GM15510 (cell line): ENCODE measurements around the gene ANGPT4.

Source experiments
- POLR2A ChIP-seq: IDR thresholded peaks from 3 replicates; pipeline ENCODE4 v1.6.1; 2011; ENCODE audit warnings: borderline replicate concordance; ENCODE audit not compliant: insufficient read length; ENCODE audit errors: extremely low read depth

The ANGPT4 gene

GRCh38 chr20:951384-952169, 35.4 kb upstream of the ANGPT4 start:
- TF ChIP-seq POLR2A: no peak

GRCh38 chr20:949717-950116, 33.6 kb upstream of the ANGPT4 start:
- no peak for TF ChIP-seq POLR2A

GRCh38 chr20:946826-947225, 30.7 kb upstream of the ANGPT4 start:
- no peak for TF ChIP-seq POLR2A

- no peak for TF ChIP-seq POLR2A
Measured at GRCh38 chr20:945841-946240, 29.7 kb upstream of the ANGPT4 start.

GRCh38 chr20:944774-945410, 28.8 kb upstream of the ANGPT4 start:
- no peak for TF ChIP-seq POLR2A

GRCh38 chr20:944148-944547, 28.0 kb upstream of the ANGPT4 start:
- TF ChIP-seq POLR2A: no peak

- TF ChIP-seq POLR2A: no peak
Measured at GRCh38 chr20:942611-943010, 26.5 kb upstream of the ANGPT4 start.

- no peak for TF ChIP-seq POLR2A
Measured at GRCh38 chr20:940926-941325, 24.8 kb upstream of the ANGPT4 start.

- no peak for TF ChIP-seq POLR2A
Measured at GRCh38 chr20:939606-940005, 23.5 kb upstream of the ANGPT4 start.

GRCh38 chr20:934186-934840, 18.2 kb upstream of the ANGPT4 start:
- no peak for TF ChIP-seq POLR2A

- no peak for TF ChIP-seq POLR2A
Measured at GRCh38 chr20:933029-933428, 16.9 kb upstream of the ANGPT4 start.

- no peak for TF ChIP-seq POLR2A
Measured at GRCh38 chr20:931401-931800, 15.3 kb upstream of the ANGPT4 start.

GRCh38 chr20:926670-927069, 10.5 kb upstream of the ANGPT4 start:
- no peak for TF ChIP-seq POLR2A

GRCh38 chr20:925516-925915, 9.4 kb upstream of the ANGPT4 start:
- no peak for TF ChIP-seq POLR2A

GRCh38 chr20:924639-925038, 8.5 kb upstream of the ANGPT4 start:
- TF ChIP-seq POLR2A: no peak

- no peak for TF ChIP-seq POLR2A
Measured at GRCh38 chr20:922781-923180, 6.6 kb upstream of the ANGPT4 start.
